NCI-H2107 (cell line): Measurements from ENCODE around the gene XYLT2.

Source experiments
- DNase-seq: peaks from one replicate; lab custom pipeline; 2025; lab: John Stamatoyannopoulos, UW

Gene XYLT2

DNA sequence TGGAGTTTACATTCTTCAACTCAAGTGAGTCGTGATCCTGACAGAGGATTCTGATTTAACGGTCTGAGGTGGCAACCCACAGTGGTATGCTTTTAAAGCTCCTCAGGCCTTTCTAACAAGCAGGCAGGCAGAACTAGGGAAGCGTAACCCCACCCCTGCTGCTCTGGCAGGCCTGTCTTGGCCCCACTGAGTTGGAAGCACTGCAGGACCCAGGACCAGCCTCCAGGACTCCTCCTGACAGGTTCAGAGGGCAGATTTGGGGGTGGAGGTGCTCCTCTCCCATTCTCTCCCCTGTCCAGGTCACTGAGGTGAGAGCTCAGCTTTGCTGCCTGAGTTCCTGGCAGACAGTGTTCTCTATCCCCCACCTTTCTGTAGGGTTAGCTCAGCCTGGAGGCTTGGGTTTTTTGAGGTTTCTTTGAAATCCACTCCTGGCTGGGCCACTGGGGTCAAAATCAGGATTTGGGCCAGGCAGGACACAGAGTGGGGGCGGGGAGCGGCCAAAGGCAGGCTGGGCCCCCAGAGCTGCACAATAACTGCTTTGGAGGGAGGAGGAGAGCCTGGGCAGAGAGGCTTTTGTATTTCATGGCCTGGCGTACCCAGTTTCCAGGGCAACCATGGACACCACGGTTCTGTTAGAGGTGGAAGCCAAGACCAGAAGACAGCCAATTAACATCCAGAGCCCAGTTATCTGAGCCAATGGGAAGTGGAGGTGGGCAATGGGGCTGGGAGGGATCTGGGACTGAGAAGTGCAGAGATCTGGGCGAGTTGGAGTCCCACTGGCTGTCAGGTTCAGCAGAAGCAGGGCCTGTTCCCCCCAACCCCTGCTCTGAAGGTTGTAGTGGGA lies 17.5 kb downstream of the XYLT2 start:
- no peak for DNase-seq

DNA sequence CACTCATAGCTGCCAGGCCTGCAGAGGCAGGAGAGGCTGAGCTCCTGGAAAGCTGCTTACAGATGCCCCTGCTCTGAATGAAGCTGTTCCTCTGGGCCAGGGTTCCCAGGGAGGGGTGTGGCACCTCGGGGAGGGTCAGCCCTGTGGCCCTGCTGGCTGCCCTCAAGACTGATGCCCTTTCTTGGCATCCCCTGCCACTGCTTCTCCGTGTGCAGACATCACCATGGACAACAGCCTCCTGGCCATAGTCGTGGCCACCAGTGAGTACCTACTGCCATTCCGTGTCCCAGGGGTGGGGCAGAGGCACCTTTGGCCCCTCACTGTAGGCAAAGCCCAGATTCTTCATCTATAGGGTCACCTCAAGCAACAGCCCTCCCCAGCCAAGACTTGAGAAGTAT lies 18.1 kb downstream of the XYLT2 start:
- DNase-seq: no peak

DNA sequence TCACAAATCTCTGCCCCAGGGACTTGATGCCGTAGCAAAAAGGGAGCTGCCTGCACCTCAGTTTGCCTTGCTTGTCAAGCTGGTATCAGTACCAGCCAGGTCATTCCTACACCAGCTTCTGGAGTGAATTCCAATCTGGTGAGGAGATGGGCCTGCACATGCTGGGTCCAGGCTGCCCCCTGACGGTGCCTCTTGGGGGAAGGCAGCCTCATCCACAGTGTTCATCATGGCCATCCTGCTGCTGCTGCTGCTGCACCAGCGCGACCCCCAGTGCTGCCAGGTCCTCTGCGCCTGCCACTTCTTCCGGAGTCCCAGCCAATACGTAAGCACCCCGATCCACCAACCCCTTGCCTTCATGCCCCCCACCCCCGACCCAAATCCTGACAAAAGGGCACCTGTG lies 18.8 kb downstream of the XYLT2 start:
- no peak for DNase-seq

DNA sequence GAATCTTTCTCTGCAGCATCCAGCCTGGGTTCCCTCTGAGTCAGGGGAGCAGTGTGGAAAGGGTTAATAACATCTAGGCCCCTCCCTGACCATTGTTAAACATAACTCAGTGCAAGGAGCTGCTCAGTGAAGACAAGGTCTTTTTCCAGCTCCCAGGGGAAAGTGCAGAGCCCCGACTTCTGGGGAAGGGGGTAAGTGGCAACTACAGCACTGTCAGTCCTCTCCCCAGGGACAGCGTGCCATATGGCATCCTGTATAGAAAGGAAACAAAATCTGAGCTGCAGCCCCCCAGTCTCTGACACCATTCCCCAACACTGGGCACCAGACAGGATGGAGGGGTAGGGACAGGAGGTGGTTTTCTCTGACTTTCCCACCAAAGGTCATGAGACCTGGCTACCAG lies 19.2 kb downstream of the XYLT2 start:
- DNase-seq: no peak

DNA sequence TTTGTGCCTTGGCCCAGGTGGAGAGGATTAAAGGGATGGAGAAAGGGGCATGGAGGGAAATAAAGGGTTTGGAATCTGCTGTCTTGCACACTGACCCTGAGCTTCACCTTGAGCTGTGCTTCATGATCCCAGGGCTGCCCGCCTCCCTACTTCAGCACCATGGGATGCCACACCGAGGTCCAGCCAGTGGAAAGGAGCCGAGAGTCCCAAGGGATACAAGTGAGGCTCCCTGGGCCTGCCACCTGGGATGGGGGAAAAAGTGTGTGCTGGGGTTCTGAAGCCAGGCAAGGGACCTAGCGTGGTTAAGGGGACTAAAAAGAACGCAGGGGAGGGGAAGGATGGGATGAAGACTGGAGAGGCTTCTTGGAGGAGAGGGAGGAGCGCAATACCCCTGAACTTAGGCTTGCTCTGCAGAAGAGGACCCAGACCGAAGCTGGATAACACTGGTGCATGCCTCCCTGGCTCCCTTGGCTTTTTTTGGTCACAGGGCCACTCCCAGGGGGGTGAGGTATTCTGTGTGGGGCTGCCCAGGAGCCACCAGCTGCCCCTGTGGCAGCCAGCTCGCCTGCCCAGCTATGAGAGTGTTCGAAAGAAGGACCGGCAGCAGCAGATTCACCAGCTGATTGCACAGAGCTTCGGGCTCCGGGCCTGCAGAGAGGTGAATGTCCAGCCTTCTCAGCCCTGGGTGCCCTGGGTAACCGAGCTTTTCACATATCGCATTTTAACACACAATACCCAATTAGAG lies 19.9 kb downstream of the XYLT2 start:
- DNase-seq: no peak

DNA sequence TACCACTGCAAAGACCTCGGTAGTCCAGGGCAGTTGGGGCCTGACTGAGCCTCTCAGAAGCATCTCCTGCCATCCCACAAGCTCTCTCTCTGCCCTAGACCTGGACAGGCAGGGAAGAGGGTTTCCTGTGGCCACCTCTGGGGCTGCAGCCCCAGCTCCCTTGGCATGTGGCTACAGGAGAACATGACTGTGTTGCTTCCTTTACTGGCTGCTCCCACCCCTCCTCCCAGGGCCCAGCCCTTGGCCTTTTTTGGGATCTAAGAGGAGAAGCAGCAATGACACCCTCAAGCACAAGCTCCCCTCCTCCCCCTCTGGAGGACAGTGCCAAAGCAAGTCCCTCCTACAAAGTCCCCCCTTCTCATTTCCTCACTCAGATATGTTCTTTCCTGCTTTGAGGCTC lies 21.5 kb downstream of the XYLT2 start:
- no peak for DNase-seq

DNA sequence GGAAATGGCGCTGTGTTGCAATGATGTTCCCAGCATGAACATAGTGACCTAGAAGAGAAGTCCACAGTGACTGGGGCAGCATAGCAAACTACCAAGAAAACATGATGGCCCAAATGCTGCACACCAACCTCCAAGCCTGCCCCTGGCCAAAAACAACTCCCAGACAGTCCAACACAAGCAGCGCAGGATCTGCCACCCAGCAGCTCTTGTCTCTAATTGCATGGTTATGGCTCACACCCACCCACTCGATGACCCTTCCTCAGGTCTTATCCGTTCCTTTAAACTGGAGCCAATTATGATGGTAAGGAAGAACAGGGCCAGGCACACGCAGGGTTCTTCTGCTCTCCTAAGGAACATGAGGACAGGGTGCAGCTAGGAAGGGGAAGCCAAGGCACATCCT lies 24.1 kb downstream of the XYLT2 start:
- no peak for DNase-seq

DNA sequence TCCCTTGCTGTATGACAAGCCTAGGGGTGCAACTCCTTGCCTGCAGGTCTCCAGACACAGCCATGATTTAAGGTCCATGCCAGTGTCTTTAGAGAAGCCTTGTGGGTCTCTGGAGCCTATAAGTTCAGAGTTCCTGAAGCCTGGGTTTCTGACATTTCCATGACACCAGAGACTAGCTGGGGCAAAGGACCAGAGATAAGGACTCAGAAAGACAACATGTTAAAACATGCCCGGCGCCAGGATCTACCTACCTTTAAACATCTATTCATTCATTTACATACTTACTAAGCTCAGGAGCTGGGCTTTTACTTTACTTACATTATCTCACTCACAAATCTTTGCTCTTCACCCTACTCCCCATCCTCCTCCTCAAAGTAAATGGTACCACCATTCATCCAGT lies 25.6 kb downstream of the XYLT2 start:
- no peak for DNase-seq

DNA sequence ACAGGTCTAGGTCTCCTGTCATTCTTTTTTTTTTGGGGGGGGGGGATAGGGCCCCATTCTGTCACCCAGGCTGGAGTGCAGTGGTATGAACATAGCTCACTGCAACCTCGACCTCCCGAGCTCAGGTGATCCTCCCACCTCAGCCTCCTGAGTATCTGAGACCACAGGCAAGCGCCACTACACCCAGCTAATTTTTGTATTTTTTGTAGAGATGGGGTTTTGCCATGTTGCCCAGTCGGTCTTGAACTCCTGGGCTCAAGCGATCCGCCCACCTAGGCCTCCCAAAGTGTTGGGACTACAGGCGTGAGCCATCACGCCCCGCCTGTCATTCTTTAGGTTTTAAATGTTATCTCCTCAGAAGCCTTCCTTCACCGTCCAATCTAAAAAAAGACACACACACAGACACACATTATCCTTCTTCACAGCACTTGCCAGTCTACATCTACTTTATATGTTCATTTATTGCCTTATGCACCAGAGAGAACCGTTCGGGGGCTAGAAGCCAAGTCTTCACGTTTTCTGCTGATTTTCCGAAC lies 26.4 kb downstream of the XYLT2 start:
- DNase-seq: no peak

DNA sequence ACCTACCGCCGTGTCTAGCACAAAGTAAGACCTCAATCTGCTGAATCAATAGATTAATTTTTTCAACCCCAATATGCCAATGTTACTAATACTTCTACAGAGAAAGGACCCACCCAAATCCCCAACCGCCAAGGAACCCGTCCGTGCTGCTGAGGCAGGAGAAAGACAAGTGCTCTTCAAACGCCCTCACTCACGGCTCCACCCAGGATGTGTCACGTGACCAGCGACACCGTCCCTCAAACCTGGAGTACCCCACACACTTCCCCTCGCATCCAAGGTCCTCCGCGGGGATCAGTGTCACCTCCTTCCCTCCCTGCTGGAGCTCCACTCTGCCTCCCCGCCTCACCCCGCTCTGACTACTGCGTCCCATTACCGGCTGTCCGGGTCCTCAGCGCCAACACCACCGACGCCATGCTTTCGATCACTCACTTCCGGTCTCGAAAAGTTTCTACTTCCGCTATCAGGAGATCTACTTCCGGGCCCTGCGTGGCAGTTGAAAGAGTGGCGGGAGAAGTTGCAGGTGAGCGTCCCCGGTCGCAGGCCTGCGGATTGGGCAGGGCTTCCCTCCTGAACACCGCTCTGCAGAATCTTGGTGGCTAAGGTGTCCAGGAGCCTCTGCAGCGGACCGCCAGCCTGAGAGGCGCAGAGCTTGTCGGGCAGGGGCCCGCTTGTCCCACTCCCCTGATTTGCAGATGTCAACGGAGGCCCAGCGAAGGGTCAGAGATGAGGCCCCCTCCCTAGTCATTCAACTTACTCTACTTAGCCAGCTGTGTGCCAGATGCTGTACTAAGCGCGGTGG lies 27.0 kb downstream of the XYLT2 start, which contains the start of the genes EME1 and MRPL27:
Gene EME1, plus strand, starts transcription at position 472 of the 799 bp plus-strand sequence. CDS start 1,980 bp downstream, outside the sequence.
Gene MRPL27, minus strand, starts transcription at position 427 of the 799 bp plus-strand sequence. Its CDS starts 14 bp downstream, at position 413.
- DNase-seq: peak; percentile 81

DNA sequence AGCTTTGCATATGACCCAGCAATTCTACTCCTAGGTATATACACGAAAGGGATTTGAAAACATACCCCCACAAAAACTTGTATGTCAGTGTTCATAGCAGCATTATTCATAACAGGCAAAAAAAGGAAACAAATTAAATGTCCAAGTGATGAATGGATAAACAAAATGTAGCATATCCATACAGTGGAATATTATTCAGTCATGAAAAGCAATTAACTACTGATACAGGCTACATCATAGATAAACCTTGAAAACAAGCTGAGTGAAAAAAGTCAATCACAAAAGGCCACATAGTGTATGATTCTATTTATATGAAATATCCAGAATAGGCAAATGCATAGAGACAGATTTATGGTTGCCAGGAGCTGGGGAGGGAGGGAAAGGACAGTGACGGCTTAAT lies 27.8 kb downstream of the XYLT2 start:
- no peak for DNase-seq

DNA sequence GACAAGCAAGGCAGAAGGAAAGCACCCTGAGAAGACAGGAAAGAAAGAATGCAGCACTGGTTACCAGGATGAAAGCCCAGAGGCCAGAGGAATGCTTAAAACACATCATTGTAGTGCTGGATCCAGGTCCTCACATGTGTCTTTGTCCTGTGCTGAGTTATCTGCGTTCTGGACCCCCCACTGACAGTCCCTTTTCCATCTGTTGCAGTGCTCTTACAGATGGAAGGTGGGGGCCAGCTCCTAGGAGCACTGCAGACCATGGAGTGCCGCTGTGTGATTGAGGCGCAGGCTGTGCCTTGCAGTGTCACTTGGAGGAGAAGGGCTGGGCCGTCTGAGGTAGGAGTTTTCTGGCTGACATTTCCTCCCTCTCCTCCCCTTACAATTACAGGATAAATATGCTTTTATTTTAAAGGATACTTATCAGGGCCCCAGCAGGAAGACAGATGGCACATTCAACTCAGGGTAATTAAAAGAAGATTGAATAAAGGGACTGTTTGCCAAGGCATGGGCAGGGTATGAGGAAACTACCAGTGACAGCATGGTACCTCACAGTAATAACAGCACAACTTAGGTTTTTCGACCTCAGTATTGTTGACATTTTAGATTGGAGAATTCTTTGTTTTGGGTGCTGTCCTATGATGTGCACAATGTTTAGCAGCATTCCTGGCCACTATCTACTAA lies 30.1 kb downstream of the XYLT2 start:
- no peak for DNase-seq

DNA sequence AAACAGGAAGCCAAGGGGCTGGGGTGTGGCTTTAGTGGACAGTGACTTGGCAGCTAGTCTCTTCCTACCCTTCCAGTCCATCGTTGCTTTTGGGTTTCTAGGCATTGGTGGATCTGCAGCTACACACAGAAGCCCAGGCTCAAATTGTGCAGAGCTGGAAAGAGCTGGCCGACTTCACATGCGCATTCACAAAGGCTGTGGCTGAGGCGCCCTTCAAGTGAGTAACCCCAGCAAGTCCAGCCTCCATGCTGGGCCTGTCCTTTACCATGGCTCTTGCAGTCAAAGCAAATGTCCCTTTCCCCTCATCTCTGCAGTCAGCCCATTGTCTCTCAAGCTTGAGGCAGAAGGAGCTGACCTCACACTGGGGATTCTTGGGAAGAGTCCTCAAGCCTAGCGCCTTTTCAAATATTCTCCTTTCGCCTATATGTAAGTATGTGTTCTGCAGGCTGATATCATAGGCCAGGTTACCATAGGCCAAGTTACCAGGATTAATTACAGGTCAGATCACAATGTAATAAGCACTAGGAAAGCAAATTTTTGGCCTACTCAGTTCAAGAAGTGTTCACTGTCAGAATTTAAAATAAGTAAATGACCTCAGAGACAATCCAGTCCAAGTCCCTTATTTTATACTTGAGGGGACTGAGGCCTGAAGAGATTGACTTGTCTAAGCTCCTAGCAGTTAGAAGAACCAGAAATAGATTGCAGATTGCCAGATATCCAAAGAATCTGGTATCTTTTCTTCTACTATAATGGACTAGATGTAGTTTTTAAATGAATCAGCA lies 33.6 kb downstream of the XYLT2 start:
- no peak for DNase-seq

DNA sequence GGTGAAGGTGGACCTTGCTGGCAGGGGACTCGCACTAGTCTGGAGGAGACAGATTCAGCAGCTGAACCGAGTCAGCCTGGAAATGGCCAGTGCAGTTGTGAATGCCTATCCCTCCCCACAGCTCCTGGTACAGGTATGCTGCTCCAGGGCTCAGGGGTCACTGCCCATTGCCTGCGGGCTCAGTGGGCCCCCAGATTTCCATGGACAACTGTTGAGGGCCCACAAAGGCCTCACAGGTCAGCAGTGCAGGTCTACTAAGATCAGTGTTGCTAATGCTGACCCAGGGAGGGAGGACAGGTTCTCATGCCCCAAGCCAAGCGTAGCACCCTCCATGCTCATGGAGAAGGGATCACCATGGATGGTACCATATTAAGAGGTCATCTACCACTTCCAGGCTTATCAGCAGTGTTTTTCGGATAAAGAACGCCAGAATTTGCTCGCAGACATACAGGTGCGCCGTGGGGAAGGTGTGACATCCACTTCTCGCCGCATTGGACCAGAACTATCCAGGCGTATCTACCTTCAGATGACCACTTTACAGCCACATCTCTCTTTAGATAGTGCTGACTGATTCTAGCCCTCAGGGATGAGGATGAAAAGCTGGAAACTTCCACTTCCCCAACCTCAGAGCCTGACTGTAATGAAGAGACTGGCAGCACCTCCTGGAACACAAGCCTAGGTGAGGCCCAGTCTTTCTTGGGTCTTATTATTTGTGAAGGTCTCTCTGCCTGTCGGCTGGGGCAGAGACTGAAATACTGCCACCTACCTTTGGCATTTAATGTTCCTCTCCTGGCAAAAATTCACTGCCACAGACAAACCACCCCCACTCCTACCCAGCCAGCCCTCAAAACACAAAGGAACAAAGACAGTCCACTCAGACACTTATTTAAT lies 34.7 kb downstream of the XYLT2 start:
- DNase-seq: no peak

DNA sequence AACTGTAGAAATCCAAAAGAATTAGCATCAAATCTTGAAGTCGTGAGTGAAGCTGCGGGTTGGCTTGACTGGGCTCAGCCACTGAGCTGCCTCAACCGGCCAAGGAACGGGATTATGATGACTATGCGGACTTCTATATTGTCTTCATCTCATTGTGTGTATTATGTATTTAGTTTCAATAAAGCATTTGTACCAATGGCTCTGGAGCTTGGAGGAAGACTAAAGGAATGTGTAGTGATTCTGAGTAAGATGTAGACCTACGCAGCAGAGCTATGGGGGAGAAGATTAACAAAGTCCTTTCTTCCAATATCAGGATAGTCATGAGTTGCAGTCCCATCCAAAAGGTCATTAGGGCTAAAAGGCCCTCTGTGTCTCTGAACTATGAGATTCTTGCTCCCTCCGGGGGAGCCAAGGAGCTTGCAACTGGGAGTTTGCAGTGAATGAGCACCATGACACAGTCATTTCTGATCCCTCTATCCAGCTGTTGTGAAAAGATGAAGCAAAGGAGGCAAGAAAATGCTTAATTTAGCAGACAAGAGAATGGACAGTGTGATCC lies 35.4 kb downstream of the XYLT2 start:
- DNase-seq: no peak

DNA sequence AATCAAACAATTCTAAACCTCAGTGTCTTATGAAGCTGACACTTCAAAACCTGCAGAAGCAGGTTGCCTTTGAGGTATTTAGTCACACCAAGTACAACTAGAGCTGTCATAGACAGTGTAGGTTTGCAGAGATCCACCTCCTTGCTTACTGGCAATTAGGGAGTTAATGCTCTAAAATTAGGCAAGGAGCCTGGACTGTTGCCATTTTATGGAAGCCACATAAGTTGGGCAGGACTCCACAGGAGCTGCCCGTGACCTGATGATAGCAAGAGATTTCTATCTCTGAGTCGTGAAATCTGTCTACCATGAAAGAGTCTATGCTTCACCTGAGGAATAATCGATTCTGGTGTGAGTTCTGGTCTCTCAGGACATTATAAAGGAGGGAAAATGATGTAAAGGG lies 36.0 kb downstream of the XYLT2 start:
- no peak for DNase-seq

DNA sequence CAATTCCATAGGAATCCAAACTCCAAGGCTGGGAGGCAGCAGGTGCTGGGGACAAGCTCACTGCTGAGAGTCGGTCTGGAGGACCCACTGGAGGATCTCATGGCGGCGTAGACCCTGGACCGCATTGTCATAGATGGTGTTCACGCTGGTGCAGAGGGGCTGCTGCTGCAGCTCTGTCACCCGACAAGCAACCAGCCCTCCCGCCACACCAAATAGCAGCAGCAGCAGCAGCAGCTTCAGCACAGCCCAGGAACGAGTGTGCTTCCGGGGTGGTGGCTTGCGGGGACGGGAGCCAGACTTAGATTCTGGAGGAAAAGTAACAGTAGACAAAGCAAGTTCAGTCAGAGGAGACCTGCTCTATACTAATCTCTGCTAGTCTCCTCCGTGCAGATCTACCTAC lies 37.0 kb downstream of the XYLT2 start:
- no peak for DNase-seq

DNA sequence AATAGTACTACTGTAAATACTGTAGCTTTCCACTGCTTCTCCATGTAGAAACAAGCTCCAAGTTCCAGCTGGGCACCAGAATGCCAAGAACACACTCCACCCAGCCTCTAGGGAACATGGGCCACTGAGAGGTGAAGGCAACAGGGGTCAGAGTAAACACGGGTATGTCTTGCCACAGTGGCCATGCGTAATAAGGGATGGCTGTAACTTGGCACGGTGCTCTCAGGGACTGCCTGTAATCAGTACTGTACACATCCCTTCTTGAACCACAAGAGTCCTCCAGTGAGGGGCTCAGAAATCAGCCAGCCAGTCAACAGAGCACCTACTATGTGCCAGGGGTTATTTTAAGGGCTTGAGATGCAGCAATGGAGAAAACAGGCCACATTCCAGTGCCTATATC lies 40.6 kb downstream of the XYLT2 start:
- DNase-seq: no peak

DNA sequence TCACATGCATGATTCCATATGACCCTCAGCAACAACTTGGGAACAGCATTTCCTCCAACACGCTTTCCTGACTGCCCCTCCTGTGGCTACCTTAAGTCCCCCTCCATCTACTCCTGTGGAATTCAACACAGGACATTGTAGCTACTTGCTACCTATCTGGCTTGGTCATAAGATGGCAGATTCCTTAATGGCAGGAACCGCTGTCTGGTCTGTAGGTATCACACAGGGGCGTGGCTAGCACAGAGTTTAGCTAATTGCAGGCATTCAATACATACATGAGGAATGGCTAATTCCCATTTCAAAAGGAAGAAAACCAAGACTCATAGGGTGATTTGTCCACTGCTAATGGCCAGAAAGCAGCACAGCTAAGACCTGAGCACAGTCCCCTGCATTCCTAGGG lies 42.8 kb downstream of the XYLT2 start:
- no peak for DNase-seq
